SK-N-SH (cell line): ENCODE results near the gene OPN1LW. TPM values are rescaled to one million over a fixed set of nuclear protein-coding genes. Genes with fewer than 3 reads are reported as not detected.

ENCODE experiments used
- CTCF ChIA-PET: fragments of 300-600, 350-600 bp; formaldehyde crosslinking; extraction: SDS; loops from one replicate; lab custom pipeline; 2021; lab: Yijun Ruan, JAX
- POLR2A ChIA-PET: fragments of 350-600 bp; sonication (Branson Sonifier 250); formaldehyde crosslinking; extraction: SDS; loops from one replicate; lab custom pipeline; 2020; ENCODE audit warnings: antibody characterized with exemption, inconsistent platforms; lab: Yijun Ruan, JAX
- DNase-seq: peaks from one replicate; pipeline ENCODE4 v3.0.0; 2012
- H2AFZ ChIP-seq: fragments of 200-600 bp; sonication (generic); 2 replicates; pipeline ENCODE4 v1.8.1; 2016; ENCODE audit warnings: antibody characterized with exemption, mild to moderate bottlenecking, low read depth
- H3F3A ChIP-seq: fragments of 200-600 bp; sonication (generic); replicated peaks from 2 replicates; pipeline ENCODE3; 2016; ENCODE audit warnings: antibody characterized with exemption, mild to moderate bottlenecking; ENCODE audit not compliant: insufficient read depth
- H3K27ac ChIP-seq, 2 experiments: fragments of 200-500 bp in 1 of 2; fragments of 200-600 bp in 1 of 2; sonication (Bioruptor generic) in 1 of 2; sonication (generic), shearing (Covaris generic) in 1 of 2; 2 replicates each; pipeline versions ENCODE4 v1.5.1 to v1.6.1; 2014 to 2016; ENCODE audit warnings: low read depth in 2 of 2, inconsistent platforms in 1 of 2, low read length in 1 of 2, mild to moderate bottlenecking in 1 of 2, mixed read lengths in 1 of 2
- H3K27me3 ChIP-seq: fragments of 200-600 bp; sonication (generic), shearing (Covaris generic); 2 replicates; pipeline ENCODE4 v1.6.1; 2016; ENCODE audit warnings: mixed run types; ENCODE audit not compliant: insufficient read depth
- H3K36me3 ChIP-seq, 2 experiments: fragments of 200-500 bp in 1 of 2; fragments of 200-600 bp in 1 of 2; sonication (Bioruptor generic) in 1 of 2; sonication (generic) in 1 of 2; replicated peaks in 1 of 2; 2 replicates each; pipeline versions ENCODE3 to v1.5.1; 2014 to 2016; ENCODE audit warnings: low read length in 1 of 2, mild to moderate bottlenecking in 1 of 2; ENCODE audit not compliant: insufficient read depth in 2 of 2, control insufficient read depth in 1 of 2
- H3K4me1 ChIP-seq, 2 experiments: fragments of 200-500 bp in 1 of 2; fragments of 200-600 bp in 1 of 2; sonication (Bioruptor generic) in 1 of 2; sonication (generic), shearing (Covaris generic) in 1 of 2; 2 replicates each; pipeline versions ENCODE4 v1.5.1 to v1.6.1; 2014 to 2016; ENCODE audit warnings: low read depth in 1 of 2, low read length in 1 of 2, mixed run types in 1 of 2; ENCODE audit not compliant: insufficient read depth in 2 of 2, control insufficient read depth in 1 of 2
- H3K4me2 ChIP-seq: fragments of 200-600 bp; sonication (generic), shearing (Covaris generic); 2 replicates; pipeline ENCODE4 v1.6.1; 2017; ENCODE audit warnings: mixed run types
- H3K4me3 ChIP-seq, 2 experiments: fragments of 200-500 bp in 1 of 2; fragments of 200-600 bp in 1 of 2; sonication (Bioruptor generic) in 1 of 2; sonication (generic), shearing (Covaris generic) in 1 of 2; 2 replicates each; pipeline versions ENCODE4 v1.5.1 to v1.8.1; 2014 to 2016; ENCODE audit warnings: low read depth in 2 of 2, inconsistent platforms in 1 of 2, low read length in 1 of 2, mild to moderate bottlenecking in 1 of 2, mixed read lengths in 1 of 2, moderate library complexity in 1 of 2
- H3K79me2 ChIP-seq: fragments of 200-600 bp; sonication (generic); 2 replicates; pipeline ENCODE4 v1.8.1; 2017; ENCODE audit warnings: mild to moderate bottlenecking; ENCODE audit not compliant: insufficient read depth
- H3K9ac ChIP-seq: fragments of 200-600 bp; sonication (generic); 2 replicates; pipeline ENCODE4 v1.6.1; 2017; ENCODE audit warnings: mixed run types
- H3K9me2 ChIP-seq: fragments of 200-600 bp; sonication (generic); 2 replicates; pipeline ENCODE4 v1.6.1; 2017; ENCODE audit warnings: mixed run types
- H3K9me3 ChIP-seq: fragments of 200-600 bp; sonication (generic); 2 replicates; pipeline ENCODE4 v1.6.1; 2017; ENCODE audit warnings: mixed run types, mild to moderate bottlenecking, moderate library complexity
- H4K20me1 ChIP-seq: fragments of 200-600 bp; sonication (generic); 2 replicates; pipeline ENCODE4 v1.6.1; 2017; ENCODE audit warnings: mild to moderate bottlenecking, mixed run types; ENCODE audit not compliant: insufficient read depth
- CHD2 ChIP-seq: fragments of 150-350 bp; IDR thresholded peaks from 2 replicates; pipeline ENCODE4 v1.6.1; 2018; ENCODE audit warnings: low read length; ENCODE audit not compliant: partially characterized antibody
- ELF1 ChIP-seq: IDR thresholded peaks from 2 replicates; pipeline ENCODE4 v1.4.0; 2012
- EZH2phosphoT487 ChIP-seq: fragments of 200-600 bp; sonication (generic); IDR thresholded peaks from 2 replicates; pipeline ENCODE4 v1.6.1; 2017; ENCODE audit warnings: low read depth, mixed run types, mild to moderate bottlenecking, antibody characterized with exemption, moderate library complexity, borderline replicate concordance
- FOXJ3 ChIP-seq: sonication (generic); formaldehyde crosslinking; IDR thresholded peaks from 2 replicates; pipeline ENCODE4 v1.5.1; 2020; ENCODE audit warnings: mild to moderate bottlenecking, missing genetic modification reagents
- RFX5 ChIP-seq: IDR thresholded peaks from 2 replicates; pipeline ENCODE4 v1.6.1; 2012; ENCODE audit warnings: mild to moderate bottlenecking, improper control_type of control experiment, low read length
- YY1 ChIP-seq: IDR thresholded peaks from 2 replicates; pipeline ENCODE4 v1.4.0; 2012; ENCODE audit warnings: low read depth, mild to moderate bottlenecking
- WGBS: methylation state at CpG from one replicate; pipeline ENCODE4 v1.1.6; 2017; ENCODE audit warnings: low lambda C conversion rate; 5-methylcytosine and 5-hydroxymethylcytosine counted together
- polyA plus RNA-seq, 3 experiments: library from polyadenylated mRNA; depleted of rRNA; stranded (reverse); fragments of >200 nt; gene quantifications; 2 replicates each; pipeline ENCODE4 v1.2.3, GENCODE V29; 2012
- TF ChIP-seq, protein P1 (sequence below): IDR thresholded peaks from 2 replicates; pipeline ENCODE4; 2012
- TF ChIP-seq, protein P2 (sequence below): fragments of 200-600 bp; sonication (generic); IDR thresholded peaks from 2 replicates; pipeline ENCODE4 v1.6.1; 2017; ENCODE audit warnings: antibody characterized with exemption, mild to moderate bottlenecking, moderate library complexity
- TF ChIP-seq, protein P3 (sequence below): IDR thresholded peaks from 2 replicates; pipeline ENCODE4 v1.4.0; 2012; ENCODE audit warnings: low read depth

Gene OPN1LW
- polyA plus RNA-seq, 1 of the 3 experiments (the other 2 are of a cell fraction): not detected

DNA sequence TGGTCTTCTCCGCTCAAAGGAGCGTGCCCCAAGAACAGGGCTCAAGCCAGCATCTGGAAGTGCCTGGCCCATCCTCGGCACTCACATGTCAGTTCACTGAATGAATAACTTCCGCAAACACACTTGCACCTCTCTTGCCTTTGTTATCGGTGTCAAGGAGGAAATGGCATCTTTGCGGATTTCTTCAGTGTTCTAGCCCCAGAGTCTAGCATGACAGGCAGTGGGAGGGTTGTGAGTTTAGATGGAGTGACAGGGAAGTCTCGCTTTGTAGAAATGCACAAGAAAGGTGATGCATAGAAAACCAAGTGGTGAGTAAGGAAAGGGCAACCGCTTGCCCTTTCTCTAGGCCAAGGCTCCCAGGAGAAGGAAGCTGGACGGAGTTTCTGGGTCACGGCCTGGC lies 29.0 kb upstream of the OPN1LW start:
- Histone ChIP-seq H3F3A (no peaks in the 10 kb centered on the region), H3K79me2 (no peaks in the 10 kb centered on the region), H3K27ac (no peak overlapping the region), H2AFZ (no peak overlapping the region), H3K9ac (no peak overlapping the region), H3K4me3 (no peak overlapping the region), H3K9me2 (no peaks in the 10 kb centered on the region), H3K4me1 (peaks cover 0 to 8% of the 10 kb centered on the region in 2 experiments; a peak in 1 of 4 replicates), H3K27me3 (peaks cover 24% of the 10 kb centered on the region; the same call in 1 of the 2 replicates), H3K36me3 (no peaks in the 10 kb centered on the region), H4K20me1 (no peaks in the 10 kb centered on the region), H3K9me3 (no peaks in the 10 kb centered on the region), H3K4me2 (no peak overlapping the region)
- ChIA-PET CTCF (no interaction called here), POLR2A (interaction anchor here (0.5 kb wide), 1 partner anchor 109 kb away, joined by 3 read pairs; no protein-coding TSS in a partner anchor)
- 53% methylated on average over 10 of the region's 10 CpGs for WGBS
- TF ChIP-seq YY1 (no peak), CHD2 (no peak), ELF1 (no peak), RFX5 (no peak), FOXJ3 (CRISPR knock-in tag) (no peak), EZH2phosphoT487 (no peak)
- TF ChIP-seq, protein P1, sequence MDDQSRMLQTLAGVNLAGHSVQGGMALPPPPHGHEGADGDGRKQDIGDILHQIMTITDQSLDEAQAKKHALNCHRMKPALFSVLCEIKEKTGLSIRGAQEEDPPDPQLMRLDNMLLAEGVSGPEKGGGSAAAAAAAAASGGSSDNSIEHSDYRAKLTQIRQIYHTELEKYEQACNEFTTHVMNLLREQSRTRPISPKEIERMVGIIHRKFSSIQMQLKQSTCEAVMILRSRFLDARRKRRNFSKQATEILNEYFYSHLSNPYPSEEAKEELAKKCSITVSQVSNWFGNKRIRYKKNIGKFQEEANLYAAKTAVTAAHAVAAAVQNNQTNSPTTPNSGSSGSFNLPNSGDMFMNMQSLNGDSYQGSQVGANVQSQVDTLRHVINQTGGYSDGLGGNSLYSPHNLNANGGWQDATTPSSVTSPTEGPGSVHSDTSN: no peak
- TF ChIP-seq, protein P2, sequence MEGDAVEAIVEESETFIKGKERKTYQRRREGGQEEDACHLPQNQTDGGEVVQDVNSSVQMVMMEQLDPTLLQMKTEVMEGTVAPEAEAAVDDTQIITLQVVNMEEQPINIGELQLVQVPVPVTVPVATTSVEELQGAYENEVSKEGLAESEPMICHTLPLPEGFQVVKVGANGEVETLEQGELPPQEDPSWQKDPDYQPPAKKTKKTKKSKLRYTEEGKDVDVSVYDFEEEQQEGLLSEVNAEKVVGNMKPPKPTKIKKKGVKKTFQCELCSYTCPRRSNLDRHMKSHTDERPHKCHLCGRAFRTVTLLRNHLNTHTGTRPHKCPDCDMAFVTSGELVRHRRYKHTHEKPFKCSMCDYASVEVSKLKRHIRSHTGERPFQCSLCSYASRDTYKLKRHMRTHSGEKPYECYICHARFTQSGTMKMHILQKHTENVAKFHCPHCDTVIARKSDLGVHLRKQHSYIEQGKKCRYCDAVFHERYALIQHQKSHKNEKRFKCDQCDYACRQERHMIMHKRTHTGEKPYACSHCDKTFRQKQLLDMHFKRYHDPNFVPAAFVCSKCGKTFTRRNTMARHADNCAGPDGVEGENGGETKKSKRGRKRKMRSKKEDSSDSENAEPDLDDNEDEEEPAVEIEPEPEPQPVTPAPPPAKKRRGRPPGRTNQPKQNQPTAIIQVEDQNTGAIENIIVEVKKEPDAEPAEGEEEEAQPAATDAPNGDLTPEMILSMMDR: no peak
- no peak for DNase-seq

DNA sequence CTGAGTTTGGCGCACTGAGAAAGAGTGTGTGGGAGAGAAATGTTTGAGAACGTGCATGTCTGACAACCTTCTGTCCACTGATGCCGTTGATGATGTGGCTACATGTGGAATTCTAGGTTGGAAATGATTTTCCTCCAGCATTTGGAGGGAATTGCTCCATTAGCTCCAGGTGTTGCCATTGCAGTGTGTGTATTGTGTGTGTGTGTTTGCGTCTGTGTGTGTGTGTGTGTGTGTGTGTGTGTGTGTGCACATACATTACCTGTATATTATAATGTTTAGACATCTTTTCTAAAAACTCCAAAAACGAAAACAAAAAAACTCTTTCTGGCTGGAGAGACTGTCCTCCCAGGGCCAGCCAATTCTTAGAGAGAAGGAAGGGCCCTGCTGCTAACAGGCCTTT lies 28.3 kb upstream of the OPN1LW start:
- CTCF ChIA-PET: no interaction called here
- POLR2A ChIA-PET: interaction anchor here (1.4 kb wide), 1 partner anchor 18 kb away, joined by 3 read pairs; the partner anchor contains the start of gene MECP2
- no peak for DNase-seq

More for the DNA sequence above, 28.3 kb upstream of the OPN1LW start:
- Histone ChIP-seq H2AFZ (no peak overlapping the region), H3K9ac (no peak overlapping the region), H3K27ac (no peak overlapping the region), H3K27me3 (peaks cover 24% of the 10 kb centered on the region; the same call in 1 of the 2 replicates)
- TF ChIP-seq, protein P3, sequence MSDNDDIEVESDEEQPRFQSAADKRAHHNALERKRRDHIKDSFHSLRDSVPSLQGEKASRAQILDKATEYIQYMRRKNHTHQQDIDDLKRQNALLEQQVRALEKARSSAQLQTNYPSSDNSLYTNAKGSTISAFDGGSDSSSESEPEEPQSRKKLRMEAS: no peak
- TF ChIP-seq, all 33 proteins: peak for 0
- Histone ChIP-seq H3K4me3 (no peak overlapping the region), H3F3A (no peaks in the 10 kb centered on the region), H3K4me1 (peaks cover 0 to 8% of the 10 kb centered on the region in 2 experiments; a peak in 1 of 4 replicates), H3K9me2 (no peaks in the 10 kb centered on the region), H3K79me2 (no peaks in the 10 kb centered on the region), H4K20me1 (no peaks in the 10 kb centered on the region), H3K36me3 (no peaks in the 10 kb centered on the region), H3K4me2 (no peak overlapping the region), H3K9me3 (no peaks in the 10 kb centered on the region; the same call in 1 of the 2 replicates)
- WGBS: 39% methylated on average over 5 of the region's 5 CpGs
